Body of pancreas (tissue), 4 donors: ENCODE measurements around the gene GRIP1. TPM values are rescaled to one million over a fixed set of nuclear protein-coding genes. Genes with fewer than 3 reads are reported as not detected.
A peak's percentile ranks its signal among the peaks of the same experiment; 100 is the strongest.

Experiments used
- ATAC-seq: fragments of 150-250 bp; one replicate; pipeline ENCODE4 v1.9.1; 2016
- DNase-seq, 4 donors: peaks; one replicate each; pipeline ENCODE4 v3.0.0-alpha.2; 2019
- H3K27ac ChIP-seq, 4 donors: fragments of 200-600 bp; sonication (generic); 1 replicate in 3 of 4; 2 replicates in 1 of 4; pipeline versions ENCODE4 v1.5.1 to v1.6.1; 2016 to 2019; ENCODE audit warnings: mild to moderate bottlenecking in 1 of 4, mixed read lengths in 1 of 4, moderate library complexity in 1 of 4
- H3K27me3 ChIP-seq, 2 donors: fragments of 200-600 bp; sonication (generic); one replicate each; pipeline ENCODE4 v1.6.0; 2016; ENCODE audit warnings: mild to moderate bottlenecking in 1 of 2
- H3K36me3 ChIP-seq, 2 donors: fragments of 200-600 bp; sonication (generic); replicated peaks in 1 of 2; 2 replicates each; pipeline ENCODE4 v1.5.1; 2016; ENCODE audit warnings: low read depth in 2 of 2; ENCODE audit not compliant: insufficient read depth in 1 of 2
- H3K4me1 ChIP-seq: fragments of 200-600 bp; sonication (generic); one replicate; pipeline ENCODE4 v1.6.0; 2016
- H3K4me3 ChIP-seq, 2 donors: fragments of 200-600 bp; sonication (generic); 1 replicate in 1 of 2; 2 replicates in 1 of 2; pipeline ENCODE4 v1.5.1; 2016 to 2019
- H3K9me3 ChIP-seq, 3 donors: fragments of 200-600 bp; sonication (generic); 1 replicate in 2 of 3; 2 replicates in 1 of 3; pipeline ENCODE4 v1.5.1; 2016
- CTCF ChIP-seq, 7 experiments: fragments of 450-650 bp in 4 of 7; fragments of 200-600 bp in 3 of 7; sonication (generic) in 3 of 7; IDR thresholded peaks; one replicate each; pipeline ENCODE4 v1.5.1; 2016 to 2019; ENCODE audit warnings: antibody characterized with exemption in 7 of 7
- POLR2A ChIP-seq, 3 donors: fragments of 450-650 bp; IDR thresholded peaks; one replicate each; pipeline ENCODE4 v1.6.1; 2016; ENCODE audit warnings: antibody characterized with exemption in 3 of 3, mild to moderate bottlenecking in 2 of 3
- WGBS, 2 donors: methylation state at CpG; one replicate each; pipeline ENCODE4 v1.1.5; 2017; 5-methylcytosine and 5-hydroxymethylcytosine counted together
- intact Hi-C: fragments of 100-400 bp; cut with DNase I; formaldehyde crosslinking; loops from one replicate; pipeline ENCODE4 v1.15.1; 2023
- total RNA-seq, 2 donors: library from RNA; depleted of rRNA; stranded (reverse); fragments of >200 nt; gene quantifications; one replicate each; pipeline ENCODE4 v1.1.0, GENCODE V29; 2016

GRIP1 gene
- total RNA-seq, 2 donors from 2014 or later, result 7.5 to 17.8 TPM

GRCh38 chr12:66679461-66680084 is 697 bp upstream of the GRIP1 start:
- TF ChIP-seq POLR2A (IDR thresholded peaks at IDR 0.05) (no peak), CTCF (IDR thresholded peaks at IDR 0.05) (no peak)
- no peak for DNase-seq
- no peaks in the 10 kb centered on the region for H3K36me3 ChIP-seq
- no peaks in the 10 kb centered on the region for H3K27me3 ChIP-seq
- no peak overlapping the region for H3K27ac ChIP-seq
- ATAC-seq, result no peak
- intact Hi-C loops, result loop anchor here (10.0 kb wide), 1 partner anchor 185 kb away; no protein-coding TSS in a partner anchor
- H3K4me1 ChIP-seq, result no peaks in the 10 kb centered on the region
- no peak overlapping the region for H3K4me3 ChIP-seq
- WGBS, 2 donors, result 68 to 69% methylated on average over 7 of the region's 7 CpGs
- H3K9me3 ChIP-seq, result no peaks in the 10 kb centered on the region

- no peak overlapping the region for H3K27ac ChIP-seq
- intact Hi-C loops, result no loop called here
- H3K4me1 ChIP-seq, result no peaks in the 10 kb centered on the region
These were observed 2.6 kb downstream of the GRIP1 start for GRCh38 chr12:66676241-66676640.

GRCh38 chr12:66674495-66675122 is 4.3 kb downstream of the GRIP1 start:
- Histone ChIP-seq H3K27me3 (no peaks in the 10 kb centered on the region), H3K36me3 (no peaks in the 10 kb centered on the region), H3K27ac (no peak overlapping the region), H3K9me3 (no peaks in the 10 kb centered on the region), H3K4me1 (no peaks in the 10 kb centered on the region), H3K4me3 (no peak overlapping the region)
- WGBS, 2 donors, result 53 to 58% methylated on average over 4 of the region's 4 CpGs
- intact Hi-C loops, result no loop called here
- ATAC-seq (no peak), DNase-seq (no peak)
- no peak for TF ChIP-seq POLR2A (IDR thresholded peaks at IDR 0.05)
- TF ChIP-seq CTCF (IDR thresholded peaks at IDR 0.05), result no peak

More at GRCh38 chr12:66676241-66676640, 2.6 kb downstream of the GRIP1 start:
- Histone ChIP-seq H3K36me3 (no peaks in the 10 kb centered on the region), H3K4me3 (no peak overlapping the region), H3K9me3 (no peaks in the 10 kb centered on the region), H3K27me3 (no peaks in the 10 kb centered on the region)
- no peak for ATAC-seq
- no peak for DNase-seq
- no peak for TF ChIP-seq POLR2A (IDR thresholded peaks at IDR 0.05)
- TF ChIP-seq CTCF (IDR thresholded peaks at IDR 0.05), result no peak

GRCh38 chr12:66669541-66669940 is 9.3 kb downstream of the GRIP1 start:
- Histone ChIP-seq H3K9me3 (no peaks in the 10 kb centered on the region), H3K27me3 (no peaks in the 10 kb centered on the region), H3K4me3 (no peak overlapping the region), H3K27ac (no peak overlapping the region), H3K36me3 (no peaks in the 10 kb centered on the region), H3K4me1 (peaks cover 6% of the 10 kb centered on the region)
- 60 to 66% methylated on average over 2 of the region's 2 CpGs for WGBS, 2 donors
- no peak for DNase-seq
- intact Hi-C loops, result no loop called here
- ATAC-seq, result no peak
- TF ChIP-seq CTCF (IDR thresholded peaks at IDR 0.05) (no peak), POLR2A (IDR thresholded peaks at IDR 0.05) (no peak)

GRCh38 chr12:66668311-66668710 is 10.6 kb downstream of the GRIP1 start:
- Histone ChIP-seq H3K9me3 (no peaks in the 10 kb centered on the region), H3K4me3 (no peak overlapping the region), H3K27ac (no peak overlapping the region), H3K27me3 (no peaks in the 10 kb centered on the region), H3K4me1 (peaks cover 6% of the 10 kb centered on the region), H3K36me3 (no peaks in the 10 kb centered on the region)
- intact Hi-C loops, result no loop called here
- TF ChIP-seq CTCF (IDR thresholded peaks at IDR 0.05) (no peak), POLR2A (IDR thresholded peaks at IDR 0.05) (no peak)
- 15 to 28% methylated on average over 2 of the region's 2 CpGs for WGBS, 2 donors
- DNase-seq (peak; percentile 31 to 61 (median 58)), ATAC-seq (no peak)
